NCI-H345 treated with DMSO at 0.1 percent for 48 hours (cell line): ENCODE measurements around the gene COL13A1.

Source experiments
- DNase-seq: peaks from one replicate; lab custom pipeline; 2025; ENCODE audit not compliant: unreplicated experiment; lab: John Stamatoyannopoulos, UW

The COL13A1 gene

GRCh38 chr10:69902835-69903535 lies 101.3 kb downstream of the COL13A1 start:
- no peak for DNase-seq

DNA sequence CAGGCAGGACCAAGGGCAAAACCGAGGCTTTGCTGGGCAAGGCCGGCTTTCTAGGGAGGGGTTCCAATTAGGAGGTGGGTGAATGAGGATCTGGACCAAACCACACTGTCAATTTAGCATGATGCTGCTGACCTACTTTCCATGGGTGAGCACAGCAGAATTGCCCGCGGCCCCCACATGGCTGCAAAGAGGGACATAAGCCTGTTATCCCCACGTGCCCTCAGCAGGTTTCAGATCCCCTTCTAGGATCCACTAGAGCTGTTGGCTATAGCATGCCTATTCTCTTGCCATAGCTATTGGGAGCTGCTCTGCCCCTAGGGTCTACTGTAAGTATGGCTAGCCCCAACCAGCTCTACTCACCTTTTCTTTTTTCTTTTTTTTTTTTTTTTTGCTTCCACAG lies 102.8 kb downstream of the COL13A1 start:
- DNase-seq = no peak

DNA sequence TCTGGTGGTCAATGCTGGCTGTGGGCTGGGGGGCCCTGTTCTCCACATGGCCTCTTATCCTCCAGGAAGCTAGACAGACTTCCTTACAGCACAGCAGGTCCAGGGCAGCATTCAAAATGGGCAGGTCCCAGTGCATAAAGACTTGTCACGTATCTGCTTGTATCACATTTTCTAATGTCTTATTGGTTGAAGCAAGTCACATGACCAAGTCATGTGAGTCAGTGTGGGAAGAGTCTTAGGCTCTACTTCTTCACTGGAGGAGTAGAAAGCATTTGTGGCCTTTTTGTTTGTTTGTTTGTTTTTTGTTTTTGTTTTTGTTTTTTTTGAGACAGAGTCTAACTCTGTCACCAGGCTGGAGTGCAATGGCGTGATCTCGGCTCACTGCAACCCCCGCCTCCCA lies 104.7 kb downstream of the COL13A1 start:
- DNase-seq = no peak

DNA sequence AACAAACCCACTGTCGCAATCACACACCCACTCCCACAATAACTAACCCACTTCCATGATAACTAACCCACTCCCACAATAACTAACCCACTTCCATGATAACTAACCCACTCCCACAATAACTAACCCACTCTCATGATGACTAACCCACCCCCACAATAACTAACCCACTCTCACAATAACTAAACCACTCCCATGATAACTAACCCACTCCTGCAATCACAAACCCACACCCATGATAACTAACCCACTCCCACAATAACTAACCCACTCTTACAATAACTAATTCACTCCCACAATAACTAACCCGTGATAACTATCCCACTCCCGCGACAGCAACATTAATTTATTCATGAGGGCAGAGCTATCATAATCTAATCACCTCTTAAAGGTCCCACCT lies 105.8 kb downstream of the COL13A1 start:
- no peak for DNase-seq

DNA sequence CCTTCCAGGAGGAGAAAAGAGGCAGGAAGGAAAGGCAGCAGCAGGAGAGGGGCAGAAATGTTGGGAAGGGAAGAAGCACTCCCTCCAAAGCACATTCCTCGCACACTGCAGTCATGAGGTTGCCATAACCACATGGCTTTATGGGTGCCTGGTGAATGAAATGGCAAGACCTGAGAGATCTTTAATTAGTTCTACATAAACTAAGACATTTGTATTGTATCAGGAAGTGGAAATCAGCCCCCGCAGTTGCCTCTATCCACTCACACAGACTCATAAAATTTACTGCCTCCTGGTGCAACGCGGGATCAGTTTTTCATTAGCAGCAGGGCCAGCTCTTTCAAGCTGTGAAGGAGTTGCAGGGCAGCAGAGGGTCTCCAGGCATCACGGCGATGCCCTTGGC lies 106.4 kb downstream of the COL13A1 start:
- no peak for DNase-seq

DNA sequence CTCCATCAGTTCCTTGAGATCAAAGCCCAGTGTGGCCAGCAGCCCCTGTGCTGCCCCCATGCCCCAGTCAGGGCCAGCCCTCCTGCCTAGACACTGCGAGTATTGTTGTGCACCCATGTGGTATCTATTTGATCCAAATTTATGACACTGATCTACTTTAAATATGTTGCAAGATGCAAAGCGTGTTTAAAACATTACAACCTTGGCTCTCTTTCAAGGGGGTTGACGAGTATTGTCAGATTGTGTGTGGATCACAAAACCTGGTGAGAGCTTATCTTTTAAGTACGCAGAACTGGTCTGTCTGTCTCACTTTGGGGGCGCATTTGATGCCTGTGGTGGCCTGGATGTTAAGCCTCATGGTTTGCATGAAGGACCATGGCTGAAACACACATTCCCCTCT lies 108.9 kb downstream of the COL13A1 start:
- DNase-seq = no peak

- no peak for DNase-seq
Measured at GRCh38 chr10:69911613-69912528, 110.2 kb downstream of the COL13A1 start.

GRCh38 chr10:69912589-69912988 lies 110.9 kb downstream of the COL13A1 start:
- DNase-seq = no peak

- DNase-seq = no peak
Measured at GRCh38 chr10:69913606-69914382, 112.1 kb downstream of the COL13A1 start.

DNA sequence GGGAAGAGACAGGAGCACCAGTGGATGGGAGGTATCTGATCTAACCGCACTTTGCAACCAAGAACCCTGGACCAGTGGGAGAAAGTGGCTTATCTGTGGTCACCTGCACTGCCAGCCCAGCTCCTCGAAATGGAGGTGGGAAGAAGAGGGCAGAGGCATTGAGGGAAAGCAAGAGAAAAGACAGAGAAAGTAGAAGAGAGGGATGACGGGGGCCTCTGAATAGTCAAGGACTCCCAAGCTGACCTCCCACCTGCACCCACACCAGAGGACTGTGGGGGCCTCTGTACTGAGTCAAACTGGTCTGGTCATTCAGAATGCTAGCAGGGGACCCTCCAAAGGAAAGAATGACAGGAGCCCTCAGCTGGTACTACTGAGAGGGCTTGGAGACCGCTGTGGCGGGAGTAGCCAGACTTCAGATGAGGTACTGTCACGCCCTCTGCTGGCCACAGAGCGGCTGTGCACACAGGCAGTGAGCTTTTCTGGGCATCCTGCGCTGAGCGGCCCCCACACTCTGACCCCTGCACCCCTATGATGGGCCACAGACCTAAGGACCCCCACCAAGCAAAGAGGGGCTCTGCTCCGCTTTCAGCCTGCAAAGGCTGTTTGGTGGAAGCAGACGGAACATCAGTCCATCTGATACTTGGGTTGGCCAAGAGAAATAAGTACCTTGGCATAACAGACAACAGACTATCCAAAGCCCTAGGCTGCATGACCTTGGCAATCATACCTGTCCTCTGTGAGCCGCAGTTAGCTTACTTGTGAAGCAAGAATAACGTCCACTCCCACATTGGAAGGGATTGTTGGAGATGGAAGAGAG lies 112.9 kb downstream of the COL13A1 start:
- DNase-seq = no peak

DNA sequence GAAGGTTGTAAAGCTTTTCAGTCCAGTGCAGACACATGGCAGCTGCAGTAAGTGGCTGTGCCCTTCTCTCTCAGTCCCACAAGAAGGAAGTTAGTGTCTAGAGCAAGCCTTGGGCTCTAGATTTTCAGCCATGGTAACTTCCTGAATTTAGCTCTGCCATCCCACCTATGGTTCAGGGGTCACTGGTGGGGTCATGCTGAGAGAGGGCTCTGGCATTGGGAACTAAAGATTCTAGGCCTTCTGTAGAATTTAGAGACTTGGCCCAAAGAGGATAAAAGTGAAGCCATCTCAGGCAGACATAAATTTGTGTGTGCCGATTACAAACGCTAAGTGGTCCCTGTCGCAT lies 113.5 kb downstream of the COL13A1 start:
- DNase-seq = no peak

DNA sequence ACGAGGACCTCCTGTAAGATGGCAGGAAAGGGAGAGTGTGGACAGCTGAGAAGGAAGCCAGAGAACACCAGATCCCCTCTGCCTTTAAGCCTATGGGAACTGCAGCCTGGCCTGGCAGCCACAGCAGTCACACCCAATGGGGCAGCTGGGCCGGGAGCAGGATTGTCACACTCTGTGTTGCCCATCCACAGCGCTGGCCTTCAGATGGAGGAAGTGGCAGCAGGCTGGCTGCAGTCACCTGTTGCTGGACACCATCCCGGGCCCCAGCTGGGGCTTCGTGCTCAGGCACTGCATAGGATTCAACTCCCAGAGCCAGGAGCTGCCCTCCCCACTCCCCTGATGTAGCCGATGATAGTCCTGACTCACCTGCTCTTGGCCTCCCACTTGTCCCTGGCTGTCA lies 114.4 kb downstream of the COL13A1 start:
- no peak for DNase-seq

GRCh38 chr10:69918036-69918435 lies 116.3 kb downstream of the COL13A1 start:
- no peak for DNase-seq

DNA sequence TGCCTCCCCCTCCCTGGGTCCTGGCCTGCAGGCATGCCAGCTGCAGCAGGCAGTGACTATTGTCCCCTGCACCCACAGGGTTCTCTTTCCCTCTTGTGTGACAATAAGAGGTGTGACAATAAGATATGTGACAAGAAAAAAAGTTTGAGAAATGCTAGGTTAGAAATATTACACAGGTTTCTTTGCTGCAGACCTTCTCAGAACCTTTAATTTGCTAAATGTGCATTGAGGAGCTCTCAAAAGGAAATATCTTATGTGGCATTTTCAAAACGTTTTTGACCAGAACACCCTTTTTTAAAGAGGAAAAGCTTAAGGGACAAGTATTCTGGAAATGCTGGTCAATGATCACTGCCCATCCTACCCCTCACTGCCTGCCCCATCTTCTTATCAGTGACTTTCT lies 117.5 kb downstream of the COL13A1 start:
- no peak for DNase-seq

- DNase-seq = no peak
Measured at GRCh38 chr10:69925111-69925510, 123.4 kb downstream of the COL13A1 start.

DNA sequence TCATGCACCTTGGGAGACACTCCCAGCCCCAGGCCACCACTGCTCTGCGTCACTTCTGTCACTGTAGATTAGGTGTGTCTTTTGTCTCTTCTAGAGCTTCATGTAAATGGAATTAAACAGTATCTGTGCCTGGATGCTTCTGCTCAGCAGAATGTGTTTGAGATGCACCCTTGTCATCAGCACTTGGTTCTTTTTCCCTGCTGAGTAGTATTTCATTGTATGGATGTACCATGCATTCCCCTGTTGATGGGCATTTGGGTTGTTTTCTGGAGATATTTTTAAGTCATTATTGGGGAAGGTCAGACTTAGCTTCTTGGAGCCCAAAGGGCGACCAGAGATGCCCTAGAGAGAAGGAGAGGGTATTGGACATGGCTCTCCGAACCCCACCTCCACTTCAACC lies 126.6 kb downstream of the COL13A1 start:
- DNase-seq = no peak

DNA sequence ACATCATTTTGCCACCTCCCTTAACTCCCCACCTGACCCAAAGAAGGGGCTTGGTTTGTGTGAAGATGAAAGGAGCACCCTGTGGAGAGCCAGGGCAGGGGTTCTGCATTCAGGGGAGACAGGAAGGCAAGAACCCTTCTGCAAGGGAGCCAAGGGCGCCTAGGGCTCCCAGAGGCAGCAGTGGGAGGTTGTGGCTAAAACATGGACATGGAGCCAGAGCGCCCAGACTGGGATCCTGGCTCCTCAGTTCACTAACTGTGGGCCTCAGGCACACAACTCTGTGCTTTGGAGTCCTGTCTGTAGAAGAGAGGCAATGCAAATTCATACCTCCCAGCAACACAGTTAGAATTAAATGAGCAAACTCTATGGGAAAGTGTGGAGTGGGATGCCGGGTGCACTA lies 127.9 kb downstream of the COL13A1 start:
- no peak for DNase-seq

DNA sequence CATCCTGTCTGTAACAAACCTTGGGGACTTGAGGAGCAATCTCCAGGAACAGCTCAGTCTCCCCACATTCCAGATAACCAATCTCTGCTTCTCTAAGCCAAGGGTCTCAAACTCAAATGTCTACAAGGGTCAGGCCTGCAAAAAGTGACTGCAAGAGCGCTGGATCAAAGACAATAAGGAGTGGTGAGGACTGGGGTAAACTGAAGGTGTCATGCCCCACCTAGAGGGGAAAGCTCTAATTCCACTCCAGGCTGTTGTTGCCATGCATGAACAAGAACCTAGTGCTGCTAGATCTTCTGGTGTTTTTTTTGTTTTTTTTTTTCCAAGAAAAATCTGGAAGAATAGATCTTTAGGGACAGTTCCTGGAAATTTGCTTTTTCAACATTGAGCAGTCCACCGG lies 133.1 kb downstream of the COL13A1 start:
- DNase-seq = no peak

DNA sequence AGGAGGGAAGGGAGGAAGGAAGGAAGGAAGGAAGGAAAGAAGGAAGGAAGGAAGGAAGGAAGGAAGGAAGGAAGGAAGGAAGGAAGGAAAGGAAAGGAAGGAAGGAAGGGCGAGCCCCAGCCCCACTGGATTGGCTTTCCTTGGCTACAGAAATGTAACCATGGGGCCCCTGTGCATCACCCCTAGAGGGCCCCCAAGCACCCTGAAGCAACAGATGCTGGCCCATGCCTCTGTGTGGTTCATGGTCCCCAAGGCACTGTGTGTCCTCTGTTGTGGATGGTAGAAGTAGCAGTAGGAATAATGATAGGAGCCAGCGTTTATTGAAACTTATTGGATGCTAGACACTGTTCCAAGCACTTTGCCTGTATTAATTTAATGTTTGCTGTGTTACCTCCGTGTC lies 134.4 kb downstream of the COL13A1 start:
- no peak for DNase-seq

- DNase-seq = no peak
Measured at GRCh38 chr10:69938541-69938991, 136.9 kb downstream of the COL13A1 start.

- no peak for DNase-seq
Measured at GRCh38 chr10:69939061-69939460, 137.4 kb downstream of the COL13A1 start.
